ENCODE data around the gene MAPK8.

MAPK8 gene

GRCh38 chr10:48291190-48291589 lies 15.3 kb upstream of the MAPK8 start:
- DNase-seq (ENCODE audit: low read depth): no peak
- H3K4me3 ChIP-seq (ENCODE audit: low read length): no peak overlapping the region
- TF ChIP-seq CTCF (conservative IDR thresholded peaks at IDR 0.05; ENCODE audit: low read length): no peak

- no peak overlapping the region for H3K4me3 ChIP-seq (ENCODE audit: low read length)
- no peak for DNase-seq (ENCODE audit: low read depth)
- TF ChIP-seq CTCF (conservative IDR thresholded peaks at IDR 0.05; ENCODE audit: low read length): no peak
Observed at GRCh38 chr10:48292616-48293015, 13.9 kb upstream of the MAPK8 start.

- no peak for DNase-seq (ENCODE audit: low read depth)
- TF ChIP-seq CTCF (conservative IDR thresholded peaks at IDR 0.05; ENCODE audit: low read length): no peak
- no peak overlapping the region for H3K4me3 ChIP-seq (ENCODE audit: low read length)
Observed at GRCh38 chr10:48294431-48294830, 12.0 kb upstream of the MAPK8 start.

GRCh38 chr10:48296576-48297098 lies 9.8 kb upstream of the MAPK8 start:
- H3K4me3 ChIP-seq (ENCODE audit: low read length): no peak overlapping the region
- no peak for TF ChIP-seq CTCF (conservative IDR thresholded peaks at IDR 0.05; ENCODE audit: low read length)
- no peak for DNase-seq (ENCODE audit: low read depth)

GRCh38 chr10:48299066-48299465 lies 7.4 kb upstream of the MAPK8 start:
- no peak for DNase-seq (ENCODE audit: low read depth)
- TF ChIP-seq CTCF (conservative IDR thresholded peaks at IDR 0.05; ENCODE audit: low read length): no peak
- H3K4me3 ChIP-seq (ENCODE audit: low read length): no peak overlapping the region

GRCh38 chr10:48299692-48300091 lies 6.8 kb upstream of the MAPK8 start:
- H3K4me3 ChIP-seq (ENCODE audit: low read length): no peak overlapping the region
- TF ChIP-seq CTCF (conservative IDR thresholded peaks at IDR 0.05; ENCODE audit: low read length): no peak
- DNase-seq (ENCODE audit: low read depth): no peak

GRCh38 chr10:48300556-48300955 lies 5.9 kb upstream of the MAPK8 start:
- TF ChIP-seq CTCF (conservative IDR thresholded peaks at IDR 0.05; ENCODE audit: low read length): no peak
- H3K4me3 ChIP-seq (ENCODE audit: low read length): no peak overlapping the region

More at GRCh38 chr10:48300556-48300955, 5.9 kb upstream of the MAPK8 start:
- no peak for DNase-seq (ENCODE audit: low read depth)

Data from AG10803 (cell line).